HEK293T (cell line): ENCODE measurements around the gene ASTN2.

Source experiments
- L3MBTL2 ChIP-seq: fragments of 450-650 bp; conservative IDR thresholded peaks from 2 replicates; pipeline ENCODE4 v1.6.1; 2016; ENCODE audit warnings: mild to moderate bottlenecking
- SP1 ChIP-seq: fragments of 450-650 bp; IDR thresholded peaks from 2 replicates; pipeline ENCODE4 v1.6.1; 2017

DNA sequence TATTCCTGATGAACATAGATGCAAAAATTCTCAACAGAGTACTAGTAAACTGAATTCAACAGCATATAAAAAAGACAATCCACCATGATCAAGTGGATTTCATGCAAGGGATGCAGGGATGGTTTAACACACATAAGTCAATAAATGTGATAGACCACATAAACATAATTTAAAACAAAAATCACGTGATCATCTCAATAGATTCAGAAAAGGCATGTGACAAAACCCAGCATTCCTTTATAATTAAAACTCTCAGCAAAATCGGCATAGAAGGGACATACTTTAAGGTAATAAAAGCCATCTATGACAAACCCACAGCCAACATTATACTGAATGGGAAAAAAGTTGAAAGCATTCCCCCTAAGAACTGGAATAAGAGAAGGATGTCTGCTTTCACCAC lies 894.6 kb downstream of the ASTN2 start:
- TF ChIP-seq L3MBTL2: no peak
- TF ChIP-seq SP1: no peak
